Measurements from ENCODE around the gene ZNF410.

Gene ZNF410

GRCh38 chr14:73958591-73958990 lies 71.9 kb downstream of the ZNF410 start:
- DNase-seq, result no peak

- no peak for DNase-seq
Observed at GRCh38 chr14:73961192-73961591, 74.5 kb downstream of the ZNF410 start.

GRCh38 chr14:73965216-73965615 lies 78.6 kb downstream of the ZNF410 start:
- DNase-seq, result no peak

- no peak for DNase-seq
Observed at GRCh38 chr14:73968885-73969284, 82.2 kb downstream of the ZNF410 start.

GRCh38 chr14:73973497-73973896 lies 86.8 kb downstream of the ZNF410 start:
- DNase-seq, result no peak

- no peak for DNase-seq
Observed at GRCh38 chr14:73976125-73976524, 89.5 kb downstream of the ZNF410 start.

- DNase-seq, result no peak
Observed at GRCh38 chr14:73977896-73978295, 91.2 kb downstream of the ZNF410 start.
